Fibroblast of skin of scalp (primary cell): Measurements from ENCODE around the gene STK24.

ENCODE experiments used
- DNase-seq: peaks from one replicate; pipeline ENCODE4 v3.0.0-alpha.2; 2013

The STK24 gene

GRCh38 chr13:98405690-98406344, 171.1 kb downstream of the STK24 start:
- DNase-seq: no peak

GRCh38 chr13:98405107-98405571, 171.8 kb downstream of the STK24 start:
- peak; percentile 22 for DNase-seq

- DNase-seq: no peak
Observed at GRCh38 chr13:98403076-98403475, 173.8 kb downstream of the STK24 start.

GRCh38 chr13:98401934-98402333, 175.0 kb downstream of the STK24 start:
- no peak for DNase-seq

- DNase-seq: peak; percentile 84
Observed at GRCh38 chr13:98399756-98400155, 177.2 kb downstream of the STK24 start.

- DNase-seq: no peak
Observed at GRCh38 chr13:98398581-98398980, 178.3 kb downstream of the STK24 start.

GRCh38 chr13:98397861-98398260, 179.0 kb downstream of the STK24 start:
- DNase-seq: no peak

- peak; percentile 31 for DNase-seq
Observed at GRCh38 chr13:98397221-98397620, 179.7 kb downstream of the STK24 start.

GRCh38 chr13:98396071-98396710, 180.7 kb downstream of the STK24 start:
- no peak for DNase-seq
